H1 (cell line): ENCODE measurements around the gene LEKR1. TPM values are rescaled to one million over a fixed set of nuclear protein-coding genes. Genes with fewer than 3 reads are reported as not detected.

ENCODE experiments used
- CTCF ChIA-PET: fragments of 300-600 bp; sonication (Branson Sonifier 250); formaldehyde crosslinking; loops from one replicate; lab custom pipeline; 2021; ENCODE audit not compliant: partially characterized antibody; lab: Charles Lee
- POLR2A ChIA-PET: fragments of 300-600 bp; sonication (Branson Sonifier 250); formaldehyde crosslinking; loops from one replicate; lab custom pipeline; 2021; ENCODE audit warnings: inconsistent platforms; ENCODE audit not compliant: partially characterized antibody; lab: Charles Lee
- DNase-seq, 2 experiments: peaks; one replicate each; pipeline versions ENCODE4 v3.0.0 to v3.0.0-alpha.2; 2010 to 2022; ENCODE audit warnings: low spot score in 2 of 2, low read depth in 1 of 2, mixed read lengths in 1 of 2
- FAIRE-seq: peaks from 2 replicates; lab custom pipeline; 2011; peaks lifted over from hg19 to GRCh38; lab: Jason Lieb, UNC
- H2AFZ ChIP-seq: 2 replicates; pipeline ENCODE4 v1.8.1; 2012; ENCODE audit warnings: low read length, inconsistent platforms
- H2AK5ac ChIP-seq: 2 replicates; pipeline ENCODE4 v1.6.1; 2013; ENCODE audit warnings: low read depth, low read length
- H2BK120ac ChIP-seq: replicated peaks from 2 replicates; pipeline ENCODE3; 2013; ENCODE audit warnings: low read depth, low read length, inconsistent platforms
- H2BK12ac ChIP-seq: 2 replicates; pipeline ENCODE4 v1.6.1; 2013; ENCODE audit warnings: low read depth, low read length
- H2BK15ac ChIP-seq: 2 replicates; pipeline ENCODE4 v1.6.1; 2013; ENCODE audit warnings: low read length
- H2BK20ac ChIP-seq: 2 replicates; pipeline ENCODE4 v1.6.1; 2013; ENCODE audit warnings: low read length
- H2BK5ac ChIP-seq: 2 replicates; pipeline ENCODE4 v1.6.1; 2013; ENCODE audit warnings: low read depth, low read length
- H3K14ac ChIP-seq: 2 replicates; pipeline ENCODE4 v1.6.1; 2013; ENCODE audit warnings: inconsistent platforms; ENCODE audit not compliant: insufficient read length
- H3K18ac ChIP-seq: 2 replicates; pipeline ENCODE4 v1.6.1; 2013; ENCODE audit warnings: low read length; ENCODE audit errors: extremely low read depth
- H3K23ac ChIP-seq: 2 replicates; pipeline ENCODE4 v1.6.1; 2013; ENCODE audit warnings: inconsistent platforms; ENCODE audit not compliant: insufficient read length
- H3K23me2 ChIP-seq: 2 replicates; pipeline ENCODE4 v1.6.1; 2013; ENCODE audit warnings: low read depth, low read length
- H3K27ac ChIP-seq: 2 replicates; pipeline ENCODE4 v1.6.1; 2011; ENCODE audit warnings: low read depth, low read length, inconsistent platforms
- H3K27me3 ChIP-seq, 4 experiments: replicated peaks in 1 of 4; 1 replicate in 1 of 4; 2 replicates in 3 of 4; pipeline versions ENCODE4 v1.6.1 to v1.8.1; 2011 to 2013; ENCODE audit warnings: low read length in 3 of 4, mild to moderate bottlenecking in 3 of 4, inconsistent platforms in 2 of 4, mixed read lengths in 2 of 4, moderate library complexity in 1 of 4; ENCODE audit not compliant: control insufficient read depth in 3 of 4, insufficient read depth in 3 of 4; ENCODE audit errors: extremely low read depth in 1 of 4
- H3K36me3 ChIP-seq, 4 experiments: 2 replicates each; pipeline versions ENCODE4 v1.6.1 to v1.8.1; 2011 to 2013; ENCODE audit warnings: mild to moderate bottlenecking in 4 of 4, low read length in 3 of 4, moderate library complexity in 2 of 4, control low read depth in 1 of 4, inconsistent platforms in 1 of 4; ENCODE audit not compliant: insufficient read depth in 4 of 4, control insufficient read depth in 2 of 4
- H3K4ac ChIP-seq: replicated peaks from 2 replicates; pipeline ENCODE3; 2013; ENCODE audit warnings: low read length, low read depth, mixed read lengths, inconsistent platforms; ENCODE audit not compliant: insufficient read length
- H3K4me1 ChIP-seq, 4 experiments: replicated peaks in 1 of 4; 1 replicate in 1 of 4; 2 replicates in 3 of 4; pipeline versions ENCODE4 v1.6.1 to v1.8.1; 2011 to 2013; ENCODE audit warnings: low read length in 3 of 4, inconsistent platforms in 2 of 4, mixed read lengths in 1 of 4; ENCODE audit not compliant: insufficient read depth in 4 of 4, control insufficient read depth in 3 of 4
- H3K4me2 ChIP-seq, 2 experiments: 2 replicates each; pipeline versions ENCODE4 v1.6.1 to v1.8.1; 2011 to 2013; ENCODE audit warnings: low read depth in 2 of 2, low read length in 2 of 2, control low read depth in 1 of 2, inconsistent platforms in 1 of 2, mild to moderate bottlenecking in 1 of 2; ENCODE audit not compliant: insufficient read depth in 1 of 2
- H3K4me3 ChIP-seq, 4 experiments: fragments of 200-600, 300-600 bp in 1 of 4; sonication (generic), shearing (Covaris generic), sonication (Bioruptor Twin) in 1 of 4; 2 replicates each; pipeline versions ENCODE4 v1.5.1 to v1.8.1; 2011 to 2016; ENCODE audit warnings: low read length in 4 of 4, low read depth in 3 of 4, control low read depth in 2 of 4, inconsistent platforms in 2 of 4, mild to moderate bottlenecking in 2 of 4, mixed read lengths in 1 of 4, moderate library complexity in 1 of 4; ENCODE audit not compliant: insufficient read depth in 2 of 4; ENCODE audit errors: extremely low read depth in 1 of 4
- H3K56ac ChIP-seq: replicated peaks from 2 replicates; pipeline ENCODE3; 2013; ENCODE audit warnings: low read depth, mild to moderate bottlenecking, mixed read lengths, low read length, inconsistent platforms; ENCODE audit not compliant: insufficient read length
- H3K79me1 ChIP-seq: 2 replicates; pipeline ENCODE4 v1.6.1; 2013; ENCODE audit warnings: low read depth, low read length, control low read depth
- H3K79me2 ChIP-seq, 2 experiments: 2 replicates each; pipeline versions ENCODE4 v1.6.1 to v1.8.1; 2012 to 2013; ENCODE audit warnings: low read length in 2 of 2, mild to moderate bottlenecking in 2 of 2, inconsistent platforms in 1 of 2; ENCODE audit not compliant: insufficient read depth in 2 of 2, control insufficient read depth in 1 of 2
- H3K9ac ChIP-seq, 4 experiments: replicated peaks in 1 of 4; 1 replicate in 1 of 4; 2 replicates in 3 of 4; pipeline versions ENCODE4 v1.6.1 to v1.8.1; 2011 to 2013; ENCODE audit warnings: low read depth in 3 of 4, low read length in 3 of 4, control low read depth in 2 of 4, mild to moderate bottlenecking in 2 of 4, moderate library complexity in 2 of 4, inconsistent platforms in 1 of 4; ENCODE audit errors: extremely low read depth in 1 of 4
- H3K9me3 ChIP-seq, 2 experiments: 2 replicates each; pipeline versions ENCODE4 v1.6.1 to v1.8.1; 2012 to 2013; ENCODE audit warnings: mild to moderate bottlenecking in 2 of 2, moderate library complexity in 2 of 2, control low read depth in 1 of 2, inconsistent platforms in 1 of 2, low read depth in 1 of 2, low read length in 1 of 2, mixed read lengths in 1 of 2; ENCODE audit not compliant: insufficient read depth in 2 of 2
- H4K20me1 ChIP-seq, 2 experiments: replicated peaks in 1 of 2; 2 replicates each; pipeline versions ENCODE3 to v1.8.1; 2011 to 2013; ENCODE audit warnings: inconsistent platforms in 2 of 2, low read length in 2 of 2, mild to moderate bottlenecking in 1 of 2; ENCODE audit not compliant: insufficient read depth in 2 of 2, control insufficient read depth in 1 of 2
- H4K5ac ChIP-seq: 2 replicates; pipeline ENCODE4 v1.6.1; 2013; ENCODE audit warnings: low read length, low read depth, mixed read lengths, inconsistent platforms; ENCODE audit not compliant: insufficient read length
- H4K8ac ChIP-seq: 2 replicates; pipeline ENCODE4 v1.8.0; 2013; ENCODE audit warnings: mild to moderate bottlenecking, moderate library complexity, low read length, inconsistent platforms; ENCODE audit not compliant: insufficient read depth; ENCODE audit errors: extremely low read depth
- H4K91ac ChIP-seq: replicated peaks from 2 replicates; pipeline ENCODE3; 2013; ENCODE audit warnings: low read length, mixed read lengths, inconsistent platforms; ENCODE audit not compliant: insufficient read length
- CHD2 ChIP-seq: IDR thresholded peaks from 2 replicates; pipeline ENCODE4 v1.6.1; 2012; ENCODE audit warnings: low read length, improper control_type of control experiment
- WGBS, 2 experiments: shearing (Covaris generic) in 1 of 2; methylation state at CpG; one replicate each; pipeline versions ENCODE4 v1.1.6 to v1.1.7; 2013 to 2015; ENCODE audit warnings: low lambda C conversion rate in 2 of 2, mixed read lengths in 2 of 2, inconsistent platforms in 1 of 2, low coverage in 1 of 2, missing lambda C conversion rate in 1 of 2; ENCODE audit not compliant: insufficient replicate concordance in 2 of 2, insufficient coverage in 1 of 2, insufficient read length in 1 of 2; ENCODE audit errors: extremely low coverage in 1 of 2, missing lambda C conversion rate in 1 of 2; 5-methylcytosine and 5-hydroxymethylcytosine counted together
- polyA plus RNA-seq, 7 experiments: library from polyadenylated mRNA; depleted of rRNA in 3 of 7; stranded (reverse) in 5 of 7; unstranded in 2 of 7; fragments of >200 nt in 5 of 7; fragments of 200-250 nt in 2 of 7; gene quantifications; 1 replicate in 5 of 7; 2 replicates in 1 of 7; 4 replicates in 1 of 7; pipeline versions ENCODE4 v1.2.1 to v1.2.3, GENCODE V29; 2011 to 2013; ENCODE audit warnings: missing spikeins in 2 of 7, mixed read lengths in 2 of 7
- total RNA-seq: library from RNA; stranded (reverse); fragmentation: NEBNext Ultra II Directional; extraction: Animal tissue kit (Norgen Biotek cat#: 25700); gene quantifications from 2 replicates; pipeline ENCODE4 v1.2.1, GENCODE V29; 2021

The LEKR1 gene
- total and polyA plus RNA-seq, 2 of the 8 experiments (the other 6 are each of a cell fraction or from before 2014, with no cell fraction given), result 0.08 TPM; not detected in 1

- no peak for TF ChIP-seq CHD2
- H3K4ac ChIP-seq, result no peak overlapping the region
- H3K79me2 ChIP-seq, result no peaks in the 10 kb centered on the region
- H3K36me3 ChIP-seq, result no peaks in the 10 kb centered on the region
- no peaks in the 10 kb centered on the region; the same call in 1 of the 2 replicates for H3K23me2 ChIP-seq
- H2BK12ac ChIP-seq, result no peak overlapping the region
- CTCF ChIA-PET, result no interaction called here
- WGBS, 2 experiments, result 93% methylated on average over 1 of the region's 1 CpG; no CpG with 5 or more reads in 1 of the 2 experiments
- no peak overlapping the region for H2AFZ ChIP-seq
- H3K18ac ChIP-seq, result no peak overlapping the region
- no peak for DNase-seq
- H3K9ac ChIP-seq, result no peak overlapping the region
- no peak overlapping the region for H2BK5ac ChIP-seq
- no peak overlapping the region for H3K4me3 ChIP-seq
- no peak overlapping the region for H2BK120ac ChIP-seq
- no peak overlapping the region for H2BK15ac ChIP-seq
- POLR2A ChIA-PET, result no interaction called here
- FAIRE-seq, result no peak
- no peak overlapping the region for H2BK20ac ChIP-seq
- H3K27me3 ChIP-seq, result peaks cover 0 to 1% (median 0%) of the 10 kb centered on the region in 4 experiments; a peak in 2 of 7 replicates
- H3K9me3 ChIP-seq, result no peaks in the 10 kb centered on the region
- no peak overlapping the region for H3K56ac ChIP-seq
- peaks cover 0 to 1% (median 0%) of the 10 kb centered on the region in 4 experiments; a peak in 3 of 7 replicates for H3K4me1 ChIP-seq
- H3K79me1 ChIP-seq, result no peaks in the 10 kb centered on the region
- no peaks in the 10 kb centered on the region for H4K20me1 ChIP-seq
- no peak overlapping the region for H4K91ac ChIP-seq
- H3K23ac ChIP-seq, result no peak overlapping the region
- no peak overlapping the region for H4K5ac ChIP-seq
- H2AK5ac ChIP-seq, result no peak overlapping the region
- H3K4me2 ChIP-seq, result no peak overlapping the region
- no peak overlapping the region for H3K27ac ChIP-seq
- no peak overlapping the region for H3K14ac ChIP-seq
- no peak overlapping the region for H4K8ac ChIP-seq
Measured at GRCh38 chr3:157059181-157059580, 233.0 kb downstream of the LEKR1 start.
